Gastrocnemius medialis (tissue), 4 donors: ENCODE results near the gene PEMT.
"Not testable (repeated sequence)": the region's sequence is repeated elsewhere in the genome, so short reads cannot be mapped to it uniquely, and the experiment has no call there.

Source experiments
- CTCF ChIP-seq, 5 experiments: fragments of 450-650 bp in 3 of 5; fragments of 200-600 bp in 2 of 5; sonication (generic) in 2 of 5; IDR thresholded peaks in 4 of 5; conservative IDR thresholded peaks in 1 of 5; 1 replicate in 4 of 5; 2 replicates in 1 of 5; pipeline ENCODE4 v1.5.1; 2016 to 2019; ENCODE audit warnings: antibody characterized with exemption in 5 of 5, mild to moderate bottlenecking in 3 of 5, moderate library complexity in 3 of 5
- POLR2A ChIP-seq, 2 donors: fragments of 450-650 bp; IDR thresholded peaks; one replicate each; pipeline ENCODE4 v1.6.1; 2017; ENCODE audit warnings: antibody characterized with exemption in 2 of 2, mild to moderate bottlenecking in 2 of 2, moderate library complexity in 2 of 2

GRCh38 chr17:17465878-17466277 lies 125.6 kb downstream of the PEMT start:
- TF ChIP-seq POLR2A (IDR thresholded peaks at IDR 0.05); CTCF (IDR thresholded peaks at IDR 0.05 in 4 of 5, conservative IDR thresholded peaks at IDR 0.05 in 1 of 5): not testable (repeated sequence)
